Measurements from ENCODE around the gene ZNF488. TPM values are rescaled to one million over a fixed set of nuclear protein-coding genes. Genes with fewer than 3 reads are reported as not detected.

Gene ZNF488
- total RNA-seq, 1 donor from 2014 or later, result 1.6 TPM

- H3K4me3 ChIP-seq (ENCODE audit: low read length in 3 of 3), result no peak overlapping the region
- H3K27ac ChIP-seq (ENCODE audit: low read depth, low read length), result no peak overlapping the region
- no peaks in the 10 kb centered on the region for H3K27me3 ChIP-seq (ENCODE audit: control insufficient read depth in 3 of 3, insufficient read depth in 3 of 3, low read length in 3 of 3)
- no peak overlapping the region for H3K9ac ChIP-seq (ENCODE audit: low read depth in 1 of 3, low read length in 3 of 3)
- no peaks in the 10 kb centered on the region for H3K36me3 ChIP-seq (ENCODE audit: control insufficient read depth in 3 of 3, insufficient read depth in 3 of 3, low read length in 3 of 3)
- no peaks in the 10 kb centered on the region for H3K9me3 ChIP-seq (ENCODE audit: control insufficient read depth in 3 of 3, low read length in 3 of 3)
- H3K4me1 ChIP-seq (ENCODE audit: control insufficient read depth in 3 of 3, insufficient read depth in 3 of 3, low read length in 3 of 3), result peaks cover 4 to 20% (median 15%) of the 10 kb centered on the region in 3 donors
Measured at GRCh38 chr10:47367646-47368045, 16.4 kb downstream of the ZNF488 start.

- Histone ChIP-seq H3K9ac (ENCODE audit: low read depth in 1 of 3, low read length in 3 of 3) (no peak overlapping the region), H3K4me1 (ENCODE audit: control insufficient read depth in 3 of 3, insufficient read depth in 3 of 3, low read length in 3 of 3) (peaks cover 4 to 26% (median 18%) of the 10 kb centered on the region in 3 donors), H3K4me3 (ENCODE audit: low read length in 3 of 3) (no peak overlapping the region), H3K9me3 (ENCODE audit: control insufficient read depth in 3 of 3, low read length in 3 of 3) (no peaks in the 10 kb centered on the region), H3K27ac (ENCODE audit: low read depth, low read length) (no peak overlapping the region), H3K27me3 (ENCODE audit: control insufficient read depth in 3 of 3, insufficient read depth in 3 of 3, low read length in 3 of 3) (no peaks in the 10 kb centered on the region), H3K36me3 (ENCODE audit: control insufficient read depth in 3 of 3, insufficient read depth in 3 of 3, low read length in 3 of 3) (no peaks in the 10 kb centered on the region)
Measured at GRCh38 chr10:47366731-47367460, 17.2 kb downstream of the ZNF488 start.

- no peak overlapping the region for H3K9ac ChIP-seq (ENCODE audit: low read depth in 1 of 3, low read length in 3 of 3)
- H3K27ac ChIP-seq (ENCODE audit: low read depth, low read length), result no peak overlapping the region
- no peaks in the 10 kb centered on the region for H3K27me3 ChIP-seq (ENCODE audit: control insufficient read depth in 3 of 3, insufficient read depth in 3 of 3, low read length in 3 of 3)
- peaks cover 5 to 31% (median 25%) of the 10 kb centered on the region in 3 donors for H3K4me1 ChIP-seq (ENCODE audit: control insufficient read depth in 3 of 3, insufficient read depth in 3 of 3, low read length in 3 of 3)
- H3K9me3 ChIP-seq (ENCODE audit: control insufficient read depth in 3 of 3, low read length in 3 of 3), result no peaks in the 10 kb centered on the region
- no peak overlapping the region for H3K4me3 ChIP-seq (ENCODE audit: low read length in 3 of 3)
- no peaks in the 10 kb centered on the region for H3K36me3 ChIP-seq (ENCODE audit: control insufficient read depth in 3 of 3, insufficient read depth in 3 of 3, low read length in 3 of 3)
Measured at GRCh38 chr10:47366181-47366631, 17.9 kb downstream of the ZNF488 start.

- no peaks in the 10 kb centered on the region for H3K9me3 ChIP-seq (ENCODE audit: control insufficient read depth in 3 of 3, low read length in 3 of 3)
- H3K27ac ChIP-seq (ENCODE audit: low read depth, low read length), result no peak overlapping the region
- H3K9ac ChIP-seq (ENCODE audit: low read depth in 1 of 3, low read length in 3 of 3), result no peak overlapping the region
- H3K36me3 ChIP-seq (ENCODE audit: control insufficient read depth in 3 of 3, insufficient read depth in 3 of 3, low read length in 3 of 3), result no peaks in the 10 kb centered on the region
- H3K27me3 ChIP-seq (ENCODE audit: control insufficient read depth in 3 of 3, insufficient read depth in 3 of 3, low read length in 3 of 3), result no peaks in the 10 kb centered on the region
- peaks cover 11 to 37% (median 31%) of the 10 kb centered on the region in 3 donors for H3K4me1 ChIP-seq (ENCODE audit: control insufficient read depth in 3 of 3, insufficient read depth in 3 of 3, low read length in 3 of 3)
- no peak overlapping the region for H3K4me3 ChIP-seq (ENCODE audit: low read length in 3 of 3)
Measured at GRCh38 chr10:47365431-47366180, 18.5 kb downstream of the ZNF488 start.

- H3K9me3 ChIP-seq (ENCODE audit: control insufficient read depth in 3 of 3, low read length in 3 of 3), result no peaks in the 10 kb centered on the region
- peaks cover 16 to 43% (median 38%) of the 10 kb centered on the region in 3 donors for H3K4me1 ChIP-seq (ENCODE audit: control insufficient read depth in 3 of 3, insufficient read depth in 3 of 3, low read length in 3 of 3)
- H3K27ac ChIP-seq (ENCODE audit: low read depth, low read length), result no peak overlapping the region
- no peak overlapping the region for H3K4me3 ChIP-seq (ENCODE audit: low read length in 3 of 3)
- H3K9ac ChIP-seq (ENCODE audit: low read depth in 1 of 3, low read length in 3 of 3), result no peak overlapping the region
- H3K36me3 ChIP-seq (ENCODE audit: control insufficient read depth in 3 of 3, insufficient read depth in 3 of 3, low read length in 3 of 3), result no peaks in the 10 kb centered on the region
- H3K27me3 ChIP-seq (ENCODE audit: control insufficient read depth in 3 of 3, insufficient read depth in 3 of 3, low read length in 3 of 3), result no peaks in the 10 kb centered on the region
Measured at GRCh38 chr10:47364911-47365310, 19.2 kb downstream of the ZNF488 start.

GRCh38 chr10:47364366-47364765 lies 19.7 kb downstream of the ZNF488 start:
- H3K27ac ChIP-seq (ENCODE audit: low read depth, low read length), result peak overlapping the region; percentile 5

GRCh38 chr10:47363781-47364180 lies 20.3 kb downstream of the ZNF488 start:
- Histone ChIP-seq H3K4me1 (ENCODE audit: control insufficient read depth in 3 of 3, insufficient read depth in 3 of 3, low read length in 3 of 3) (peaks cover 16 to 45% (median 41%) of the 10 kb centered on the region in 3 donors), H3K9me3 (ENCODE audit: control insufficient read depth in 3 of 3, low read length in 3 of 3) (no peaks in the 10 kb centered on the region), H3K4me3 (ENCODE audit: low read length in 3 of 3) (no peak overlapping the region), H3K36me3 (ENCODE audit: control insufficient read depth in 3 of 3, insufficient read depth in 3 of 3, low read length in 3 of 3) (no peaks in the 10 kb centered on the region), H3K27me3 (ENCODE audit: control insufficient read depth in 3 of 3, insufficient read depth in 3 of 3, low read length in 3 of 3) (no peaks in the 10 kb centered on the region), H3K27ac (ENCODE audit: low read depth, low read length) (peak overlapping the region; percentile 5), H3K9ac (ENCODE audit: low read depth in 1 of 3, low read length in 3 of 3) (no peak overlapping the region)

More at GRCh38 chr10:47364366-47364765, 19.7 kb downstream of the ZNF488 start:
- no peak overlapping the region for H3K9ac ChIP-seq (ENCODE audit: low read depth in 1 of 3, low read length in 3 of 3)
- H3K27me3 ChIP-seq (ENCODE audit: control insufficient read depth in 3 of 3, insufficient read depth in 3 of 3, low read length in 3 of 3), result no peaks in the 10 kb centered on the region
- H3K4me3 ChIP-seq (ENCODE audit: low read length in 3 of 3), result no peak overlapping the region
- H3K36me3 ChIP-seq (ENCODE audit: control insufficient read depth in 3 of 3, insufficient read depth in 3 of 3, low read length in 3 of 3), result no peaks in the 10 kb centered on the region
- peaks cover 16 to 45% (median 41%) of the 10 kb centered on the region in 3 donors for H3K4me1 ChIP-seq (ENCODE audit: control insufficient read depth in 3 of 3, insufficient read depth in 3 of 3, low read length in 3 of 3)
- H3K9me3 ChIP-seq (ENCODE audit: control insufficient read depth in 3 of 3, low read length in 3 of 3), result no peaks in the 10 kb centered on the region

- peaks cover 16 to 45% (median 41%) of the 10 kb centered on the region in 3 donors for H3K4me1 ChIP-seq (ENCODE audit: control insufficient read depth in 3 of 3, insufficient read depth in 3 of 3, low read length in 3 of 3)
- no peaks in the 10 kb centered on the region for H3K36me3 ChIP-seq (ENCODE audit: control insufficient read depth in 3 of 3, insufficient read depth in 3 of 3, low read length in 3 of 3)
- no peak overlapping the region for H3K27ac ChIP-seq (ENCODE audit: low read depth, low read length)
- H3K4me3 ChIP-seq (ENCODE audit: low read length in 3 of 3), result no peak overlapping the region
- H3K9me3 ChIP-seq (ENCODE audit: control insufficient read depth in 3 of 3, low read length in 3 of 3), result no peaks in the 10 kb centered on the region
- no peak overlapping the region for H3K9ac ChIP-seq (ENCODE audit: low read depth in 1 of 3, low read length in 3 of 3)
- no peaks in the 10 kb centered on the region for H3K27me3 ChIP-seq (ENCODE audit: control insufficient read depth in 3 of 3, insufficient read depth in 3 of 3, low read length in 3 of 3)
Measured at GRCh38 chr10:47362199-47362598, 21.9 kb downstream of the ZNF488 start.

GRCh38 chr10:47361293-47361692 lies 22.8 kb downstream of the ZNF488 start:
- H3K9ac ChIP-seq (ENCODE audit: low read depth in 1 of 3, low read length in 3 of 3), result no peak overlapping the region
- no peaks in the 10 kb centered on the region for H3K36me3 ChIP-seq (ENCODE audit: control insufficient read depth in 3 of 3, insufficient read depth in 3 of 3, low read length in 3 of 3)
- H3K27ac ChIP-seq (ENCODE audit: low read depth, low read length), result peak overlapping the region; percentile 64
- H3K9me3 ChIP-seq (ENCODE audit: control insufficient read depth in 3 of 3, low read length in 3 of 3), result no peaks in the 10 kb centered on the region
- H3K4me3 ChIP-seq (ENCODE audit: low read length in 3 of 3), result no peak overlapping the region
- H3K4me1 ChIP-seq (ENCODE audit: control insufficient read depth in 3 of 3, insufficient read depth in 3 of 3, low read length in 3 of 3), result peaks cover 16 to 45% (median 41%) of the 10 kb centered on the region in 3 donors
- no peaks in the 10 kb centered on the region for H3K27me3 ChIP-seq (ENCODE audit: control insufficient read depth in 3 of 3, insufficient read depth in 3 of 3, low read length in 3 of 3)

Measured in skeletal muscle tissue (tissue), 4 donors.